GM12878 (cell line): ENCODE results near the gene FADS1. TPM values are rescaled to one million over a fixed set of nuclear protein-coding genes. Genes with fewer than 3 reads are reported as not detected.

Experiments used
- ATAC-seq: fragments of 200-7000 bp; cut with Tn5 transposase; 3 replicates; pipeline ENCODE4 v1.9.1; 2020; ENCODE audit warnings: mild to moderate bottlenecking, moderate library complexity
- BruUV-seq: library from RNA; stranded (reverse); fragments of 400-500 nt; replicated peaks from 2 replicates; lab custom pipeline; 2021; lab: Mats Ljungman, UMichigan
- CTCF ChIA-PET: fragments of 300-600 bp; sonication (Branson Sonifier 250); formaldehyde crosslinking; extraction: SDS; loops from one replicate; lab custom pipeline; 2021; ENCODE audit warnings: inconsistent platforms; lab: Yijun Ruan, JAX
- POLR2A ChIA-PET: fragments of 350-600 bp; formaldehyde crosslinking; extraction: SDS; loops from one replicate; lab custom pipeline; 2021; ENCODE audit warnings: inconsistent platforms; lab: Charles Lee
- RAD21 ChIA-PET: fragments of 300-600 bp; sonication (Branson Sonifier 250); formaldehyde crosslinking; loops from one replicate; lab custom pipeline; 2023; ENCODE audit warnings: antibody characterized with exemption; ENCODE audit not compliant: unreplicated experiment; lab: Charles Lee
- SMC1A ChIA-PET: fragments of 300-600 bp; sonication (Branson Sonifier 250); formaldehyde crosslinking; loops from one replicate; lab custom pipeline; 2023; ENCODE audit not compliant: unreplicated experiment, uncharacterized antibody; lab: Charles Lee
- DNase-seq: peaks from one replicate; pipeline ENCODE4 v3.0.0-alpha.2; 2011; ENCODE audit warnings: low read depth, low spot score
- FAIRE-seq: peaks from 3 replicates; lab custom pipeline; 2011; peaks lifted over from hg19 to GRCh38; lab: Jason Lieb, UNC
- H2AFZ ChIP-seq: 2 replicates; pipeline ENCODE4 v1.6.0; 2011; ENCODE audit warnings: low read depth, low read length, control low read depth; ENCODE audit not compliant: control insufficient read depth
- H3K27ac ChIP-seq: 2 replicates; pipeline ENCODE4 v1.5.1; 2011; ENCODE audit warnings: control low read depth; ENCODE audit not compliant: control insufficient read depth, insufficient read depth
- H3K27me3 ChIP-seq, 2 experiments: replicated peaks in 1 of 2; 2 replicates each; pipeline versions ENCODE4 v1.6.0 to v1.6.1; 2011; ENCODE audit warnings: low read length in 1 of 2; ENCODE audit not compliant: control insufficient read depth in 2 of 2, insufficient read depth in 2 of 2
- H3K36me3 ChIP-seq, 2 experiments: 2 replicates each; pipeline ENCODE4 v1.5.1; 2011; ENCODE audit warnings: low read length in 1 of 2; ENCODE audit not compliant: control insufficient read depth in 2 of 2, insufficient read depth in 2 of 2
- H3K4me1 ChIP-seq: 2 replicates; pipeline ENCODE4 v1.6.1; 2011; ENCODE audit warnings: mild to moderate bottlenecking, low read length, moderate library complexity, mixed read lengths; ENCODE audit not compliant: control insufficient read depth, insufficient read depth
- H3K4me2 ChIP-seq: 2 replicates; pipeline ENCODE4 v1.6.0; 2011; ENCODE audit warnings: control low read depth; ENCODE audit not compliant: control insufficient read depth, insufficient read depth
- H3K4me3 ChIP-seq: fragments of 200-600 bp; sonication (generic); 2 replicates; pipeline ENCODE4 v1.5.1; 2016
- H3K79me2 ChIP-seq: 2 replicates; pipeline ENCODE4 v1.6.0; 2011; ENCODE audit warnings: low read length; ENCODE audit not compliant: control insufficient read depth, insufficient read depth
- H3K9ac ChIP-seq: 2 replicates; pipeline ENCODE4 v1.8.0; 2011; ENCODE audit warnings: low read length, control low read depth, mixed read lengths; ENCODE audit not compliant: control insufficient read depth, insufficient read depth
- H3K9me3 ChIP-seq: replicated peaks from 3 replicates; pipeline ENCODE4 v1.5.1; 2011; ENCODE audit warnings: mild to moderate bottlenecking, low read length; ENCODE audit not compliant: control insufficient read depth, insufficient read depth
- H4K20me1 ChIP-seq: 2 replicates; pipeline ENCODE4 v1.6.0; 2011; ENCODE audit not compliant: control insufficient read depth, insufficient read depth
- ASH2L ChIP-seq: fragments of 300-600, 200-600 bp; sonication (generic); IDR thresholded peaks from 2 replicates; pipeline ENCODE4 v1.6.1; 2017; ENCODE audit warnings: low read depth, mild to moderate bottlenecking, borderline replicate concordance
- BMI1 ChIP-seq: fragments of 450-650 bp; IDR thresholded peaks from 2 replicates; pipeline ENCODE4 v1.6.1; 2016; ENCODE audit warnings: mild to moderate bottlenecking, moderate library complexity, borderline replicate concordance
- FOS ChIP-seq: IDR thresholded peaks from 3 replicates; pipeline ENCODE4 v1.6.1; 2011; ENCODE audit warnings: borderline replicate concordance; ENCODE audit not compliant: insufficient read length; ENCODE audit errors: extremely low read depth
- FOXM1 ChIP-seq: IDR thresholded peaks from 2 replicates; pipeline ENCODE4 v1.6.1; 2012; ENCODE audit warnings: low read depth, mild to moderate bottlenecking, inconsistent platforms, low read length, moderate library complexity
- NFYA ChIP-seq: IDR thresholded peaks from 2 replicates; pipeline ENCODE4 v1.6.1; 2011; ENCODE audit warnings: low read depth, mild to moderate bottlenecking, low read length, improper control_type of control experiment, borderline replicate concordance
- RAD21 ChIP-seq: IDR thresholded peaks from 2 replicates; pipeline ENCODE4 v1.6.1; 2011; ENCODE audit warnings: mild to moderate bottlenecking, low read depth, low read length, moderate library complexity; ENCODE audit not compliant: insufficient read depth
- REST ChIP-seq: IDR thresholded peaks from 2 replicates; pipeline ENCODE4 v1.6.1; 2012; ENCODE audit warnings: mild to moderate bottlenecking, low read depth, low read length
- RUNX3 ChIP-seq: IDR thresholded peaks from 2 replicates; pipeline ENCODE4 v1.6.1; 2012; ENCODE audit warnings: low read length, inconsistent platforms
- SKIL ChIP-seq: fragments of 450-650 bp; IDR thresholded peaks from 2 replicates; pipeline ENCODE4 v1.6.1; 2017; ENCODE audit warnings: mild to moderate bottlenecking, low read depth, inconsistent platforms; ENCODE audit not compliant: poor library complexity, severe bottlenecking
- SMC3 ChIP-seq: IDR thresholded peaks from 2 replicates; pipeline ENCODE4 v1.6.1; 2011; ENCODE audit warnings: low read length, improper control_type of control experiment, borderline replicate concordance
- TCF7 ChIP-seq: IDR thresholded peaks from 2 replicates; pipeline ENCODE4 v1.6.1; 2014; ENCODE audit warnings: antibody characterized with exemption, borderline replicate concordance
- YY1 ChIP-seq: IDR thresholded peaks from 2 replicates; pipeline ENCODE4 v1.6.1; 2011; ENCODE audit warnings: low read depth, mild to moderate bottlenecking, low read length
- ZNF24 ChIP-seq: fragments of 450-650 bp; IDR thresholded peaks from 2 replicates; pipeline ENCODE4 v1.6.1; 2017; ENCODE audit warnings: antibody characterized with exemption, mild to moderate bottlenecking
- WGBS: methylation state at CpG from one replicate; pipeline ENCODE4 v1.1.6; 2016; ENCODE audit warnings: low lambda C conversion rate; ENCODE audit not compliant: insufficient replicate concordance, insufficient coverage; ENCODE audit errors: missing lambda C conversion rate; 5-methylcytosine and 5-hydroxymethylcytosine counted together
- in situ Hi-C: fragments of 300-500 bp; cut with MboI; formaldehyde crosslinking; loops from 9 replicates; pipeline ENCODE4 v1.14.3; 2018; ENCODE audit warnings: mixed read lengths
- intact Hi-C: fragments of 100-400 bp; cut with micrococcal nuclease; formaldehyde crosslinking; loops from one replicate; pipeline ENCODE4 v1.14.2; 2022; ENCODE audit not compliant: unreplicated experiment
- polyA plus RNA-seq, 11 experiments: library from polyadenylated mRNA; depleted of rRNA in 4 of 11; unstranded in 6 of 11; stranded (reverse) in 5 of 11; fragments of >200 nt; fragmentation: Nextera tagmentation in 4 of 11; fragmentation: Illumina TruSeq in 1 of 11; extraction: Ambion mirVana in 4 of 11; extraction: Trizol in 1 of 11; gene quantifications; 1 replicate in 1 of 11; 2 replicates in 10 of 11; pipeline versions ENCODE4 v1.2.1 to v1.2.3, GENCODE V29; 2011 to 2016; ENCODE audit warnings: inconsistent platforms in 2 of 11, missing spikeins in 2 of 11, low read depth in 1 of 11
- total RNA-seq, 4 experiments: library from RNA; depleted of rRNA in 3 of 4; stranded (reverse); fragments of >200 nt in 3 of 4; fragmentation: Illumina TruSeq in 1 of 4; extraction: Trizol in 1 of 4; gene quantifications; 2 replicates each; pipeline versions ENCODE4 v1.2.1 to v1.2.3, GENCODE V29; 2013 to 2021
- TF ChIP-seq, protein P1 (sequence below), 3 experiments: IDR thresholded peaks in 2 of 3; conservative IDR thresholded peaks in 1 of 3; 2 replicates each; pipeline ENCODE4 v1.5.1; 2011; ENCODE audit warnings: low read depth in 3 of 3, low read length in 3 of 3, mild to moderate bottlenecking in 3 of 3, control low read depth in 2 of 3, moderate library complexity in 2 of 3, inconsistent platforms in 1 of 3, mixed read lengths in 1 of 3; ENCODE audit not compliant: control insufficient read depth in 2 of 3, insufficient read depth in 1 of 3; ENCODE audit errors: extremely low read depth in 1 of 3

The FADS1 gene
- total and polyA plus RNA-seq, 10 of the 15 experiments (the other 5 are each of a cell fraction or from before 2014, with no cell fraction given), result 8.8 to 73.9 (median 39.0) TPM

GRCh38 chr11:61797263-61797944 lies 19.4 kb downstream of the FADS1 start:
- no peak overlapping the region for H3K27ac ChIP-seq
- in situ Hi-C loops (loop anchor here (5.0 kb wide), 2 partner anchors 100 to 310 kb away; no protein-coding TSS in a partner anchor), intact Hi-C loops (loop anchor here (1.0 to 5.0 kb wide), 7 partner anchors 75 to 310 kb away; partner anchors contain the start of gene FTH1)
- SMC1A ChIA-PET, result interaction anchor here (0.7 to 6.0 kb wide), 37 partner anchors 9 to 326 kb away, joined by 3 to 86 read pairs (median 6); partner anchors contain the start of genes BEST1, FADS2, FADS3 and FTH1
- no TSS peak for BruUV-seq
- peak overlapping the region; percentile 64 for H2AFZ ChIP-seq
- RAD21 ChIA-PET, result interaction anchor here (0.9 to 6.2 kb wide), 36 partner anchors 9 to 514 kb away, joined by 3 to 96 read pairs (median 8); partner anchors contain the start of genes BEST1, FADS1, FADS2 and FADS3
- TF ChIP-seq FOS (no peak), ZNF24 (no peak), NFYA (no peak), ASH2L (no peak), TCF7 (no peak), RUNX3 (peak; percentile 38; the same call in 1 of the 2 replicates), YY1 (peak; percentile 92), FOXM1 (peak; percentile 37; the same call in 1 of the 2 replicates), SKIL (peak; percentile 46), RAD21 (peak; percentile 94), SMC3 (peak; percentile 90), BMI1 (no peak), REST (no peak)
- TF ChIP-seq, protein P1, sequence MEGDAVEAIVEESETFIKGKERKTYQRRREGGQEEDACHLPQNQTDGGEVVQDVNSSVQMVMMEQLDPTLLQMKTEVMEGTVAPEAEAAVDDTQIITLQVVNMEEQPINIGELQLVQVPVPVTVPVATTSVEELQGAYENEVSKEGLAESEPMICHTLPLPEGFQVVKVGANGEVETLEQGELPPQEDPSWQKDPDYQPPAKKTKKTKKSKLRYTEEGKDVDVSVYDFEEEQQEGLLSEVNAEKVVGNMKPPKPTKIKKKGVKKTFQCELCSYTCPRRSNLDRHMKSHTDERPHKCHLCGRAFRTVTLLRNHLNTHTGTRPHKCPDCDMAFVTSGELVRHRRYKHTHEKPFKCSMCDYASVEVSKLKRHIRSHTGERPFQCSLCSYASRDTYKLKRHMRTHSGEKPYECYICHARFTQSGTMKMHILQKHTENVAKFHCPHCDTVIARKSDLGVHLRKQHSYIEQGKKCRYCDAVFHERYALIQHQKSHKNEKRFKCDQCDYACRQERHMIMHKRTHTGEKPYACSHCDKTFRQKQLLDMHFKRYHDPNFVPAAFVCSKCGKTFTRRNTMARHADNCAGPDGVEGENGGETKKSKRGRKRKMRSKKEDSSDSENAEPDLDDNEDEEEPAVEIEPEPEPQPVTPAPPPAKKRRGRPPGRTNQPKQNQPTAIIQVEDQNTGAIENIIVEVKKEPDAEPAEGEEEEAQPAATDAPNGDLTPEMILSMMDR (IDR thresholded peaks at IDR 0.05 in 2 of 3, conservative IDR thresholded peaks at IDR 0.05 in 1 of 3; ENCODE audit: control insufficient read depth in 2 of 3, extremely low read depth in 1 of 3, insufficient read depth in 1 of 3, low read depth in 3 of 3, low read length in 3 of 3), result peak; percentile 68 to 95 (median 84)
- peak; percentile 78 for FAIRE-seq
- 44% methylated on average over 3 of the region's 3 CpGs for WGBS
- no peak overlapping the region for H3K4me2 ChIP-seq
- no peaks in the 10 kb centered on the region for H4K20me1 ChIP-seq
- ATAC-seq, result peak; percentile 49
- peaks cover 7 to 10% of the 10 kb centered on the region in 2 experiments; a peak in 3 of 4 replicates for H3K36me3 ChIP-seq
- H3K27me3 ChIP-seq, result no peaks in the 10 kb centered on the region
- peak; percentile 52 for DNase-seq
- H3K4me3 ChIP-seq, result no peak overlapping the region
- POLR2A ChIA-PET, result interaction anchor here (0.5 to 7.0 kb wide), 12 partner anchors 15 to 706 kb away, joined by 3 to 77 read pairs (median 4); partner anchors contain the start of genes FADS1, FADS2 and FTH1
- H3K9me3 ChIP-seq, result no peaks in the 10 kb centered on the region
- H3K9ac ChIP-seq, result no peak overlapping the region
- H3K79me2 ChIP-seq, result peaks cover 63% of the 10 kb centered on the region
- no peaks in the 10 kb centered on the region; the same call in 1 of the 2 replicates for H3K4me1 ChIP-seq
- CTCF ChIA-PET, result interaction anchor here (0.6 to 12.7 kb wide), 66 partner anchors 9 to 570 kb away, joined by 3 to 188 read pairs (median 5); partner anchors contain the start of genes BEST1, FADS1, FADS2 and FADS3
